H1 (cell line): ENCODE measurements around the gene IL12RB2. TPM values are rescaled to one million over a fixed set of nuclear protein-coding genes. Genes with fewer than 3 reads are reported as not detected.

Experiments
- CTCF ChIA-PET: fragments of 300-600 bp; sonication (Branson Sonifier 250); formaldehyde crosslinking; loops from one replicate; lab custom pipeline; 2021; ENCODE audit not compliant: partially characterized antibody; lab: Charles Lee
- POLR2A ChIA-PET: fragments of 300-600 bp; sonication (Branson Sonifier 250); formaldehyde crosslinking; loops from one replicate; lab custom pipeline; 2021; ENCODE audit warnings: inconsistent platforms; ENCODE audit not compliant: partially characterized antibody; lab: Charles Lee
- DNase-seq, 2 experiments: peaks; one replicate each; pipeline versions ENCODE4 v3.0.0 to v3.0.0-alpha.2; 2010 to 2022; ENCODE audit warnings: low spot score in 2 of 2, low read depth in 1 of 2, mixed read lengths in 1 of 2
- FAIRE-seq: peaks from 2 replicates; lab custom pipeline; 2011; peaks lifted over from hg19 to GRCh38; lab: Jason Lieb, UNC
- H2AFZ ChIP-seq: 2 replicates; pipeline ENCODE4 v1.8.1; 2012; ENCODE audit warnings: low read length, inconsistent platforms
- H2AK5ac ChIP-seq: 2 replicates; pipeline ENCODE4 v1.6.1; 2013; ENCODE audit warnings: low read depth, low read length
- H2BK120ac ChIP-seq: replicated peaks from 2 replicates; pipeline ENCODE3; 2013; ENCODE audit warnings: low read depth, low read length, inconsistent platforms
- H2BK12ac ChIP-seq: 2 replicates; pipeline ENCODE4 v1.6.1; 2013; ENCODE audit warnings: low read depth, low read length
- H2BK15ac ChIP-seq: 2 replicates; pipeline ENCODE4 v1.6.1; 2013; ENCODE audit warnings: low read length
- H2BK20ac ChIP-seq: 2 replicates; pipeline ENCODE4 v1.6.1; 2013; ENCODE audit warnings: low read length
- H2BK5ac ChIP-seq: 2 replicates; pipeline ENCODE4 v1.6.1; 2013; ENCODE audit warnings: low read depth, low read length
- H3K14ac ChIP-seq: 2 replicates; pipeline ENCODE4 v1.6.1; 2013; ENCODE audit warnings: inconsistent platforms; ENCODE audit not compliant: insufficient read length
- H3K18ac ChIP-seq: 2 replicates; pipeline ENCODE4 v1.6.1; 2013; ENCODE audit warnings: low read length; ENCODE audit errors: extremely low read depth
- H3K23ac ChIP-seq: 2 replicates; pipeline ENCODE4 v1.6.1; 2013; ENCODE audit warnings: inconsistent platforms; ENCODE audit not compliant: insufficient read length
- H3K23me2 ChIP-seq: 2 replicates; pipeline ENCODE4 v1.6.1; 2013; ENCODE audit warnings: low read depth, low read length
- H3K27ac ChIP-seq: 2 replicates; pipeline ENCODE4 v1.6.1; 2011; ENCODE audit warnings: low read depth, low read length, inconsistent platforms
- H3K27me3 ChIP-seq, 4 experiments: replicated peaks in 1 of 4; 1 replicate in 1 of 4; 2 replicates in 3 of 4; pipeline versions ENCODE4 v1.6.1 to v1.8.1; 2011 to 2013; ENCODE audit warnings: low read length in 3 of 4, mild to moderate bottlenecking in 3 of 4, inconsistent platforms in 2 of 4, mixed read lengths in 2 of 4, moderate library complexity in 1 of 4; ENCODE audit not compliant: control insufficient read depth in 3 of 4, insufficient read depth in 3 of 4; ENCODE audit errors: extremely low read depth in 1 of 4
- H3K36me3 ChIP-seq, 4 experiments: 2 replicates each; pipeline versions ENCODE4 v1.6.1 to v1.8.1; 2011 to 2013; ENCODE audit warnings: mild to moderate bottlenecking in 4 of 4, low read length in 3 of 4, moderate library complexity in 2 of 4, control low read depth in 1 of 4, inconsistent platforms in 1 of 4; ENCODE audit not compliant: insufficient read depth in 4 of 4, control insufficient read depth in 2 of 4
- H3K4ac ChIP-seq: replicated peaks from 2 replicates; pipeline ENCODE3; 2013; ENCODE audit warnings: low read length, low read depth, mixed read lengths, inconsistent platforms; ENCODE audit not compliant: insufficient read length
- H3K4me1 ChIP-seq, 4 experiments: replicated peaks in 1 of 4; 1 replicate in 1 of 4; 2 replicates in 3 of 4; pipeline versions ENCODE4 v1.6.1 to v1.8.1; 2011 to 2013; ENCODE audit warnings: low read length in 3 of 4, inconsistent platforms in 2 of 4, mixed read lengths in 1 of 4; ENCODE audit not compliant: insufficient read depth in 4 of 4, control insufficient read depth in 3 of 4
- H3K4me2 ChIP-seq, 2 experiments: 2 replicates each; pipeline versions ENCODE4 v1.6.1 to v1.8.1; 2011 to 2013; ENCODE audit warnings: low read depth in 2 of 2, low read length in 2 of 2, control low read depth in 1 of 2, inconsistent platforms in 1 of 2, mild to moderate bottlenecking in 1 of 2; ENCODE audit not compliant: insufficient read depth in 1 of 2
- H3K4me3 ChIP-seq, 4 experiments: fragments of 200-600, 300-600 bp in 1 of 4; sonication (generic), shearing (Covaris generic), sonication (Bioruptor Twin) in 1 of 4; 2 replicates each; pipeline versions ENCODE4 v1.5.1 to v1.8.1; 2011 to 2016; ENCODE audit warnings: low read length in 4 of 4, low read depth in 3 of 4, control low read depth in 2 of 4, inconsistent platforms in 2 of 4, mild to moderate bottlenecking in 2 of 4, mixed read lengths in 1 of 4, moderate library complexity in 1 of 4; ENCODE audit not compliant: insufficient read depth in 2 of 4; ENCODE audit errors: extremely low read depth in 1 of 4
- H3K56ac ChIP-seq: replicated peaks from 2 replicates; pipeline ENCODE3; 2013; ENCODE audit warnings: low read depth, mild to moderate bottlenecking, mixed read lengths, low read length, inconsistent platforms; ENCODE audit not compliant: insufficient read length
- H3K79me1 ChIP-seq: 2 replicates; pipeline ENCODE4 v1.6.1; 2013; ENCODE audit warnings: low read depth, low read length, control low read depth
- H3K79me2 ChIP-seq, 2 experiments: 2 replicates each; pipeline versions ENCODE4 v1.6.1 to v1.8.1; 2012 to 2013; ENCODE audit warnings: low read length in 2 of 2, mild to moderate bottlenecking in 2 of 2, inconsistent platforms in 1 of 2; ENCODE audit not compliant: insufficient read depth in 2 of 2, control insufficient read depth in 1 of 2
- H3K9ac ChIP-seq, 4 experiments: replicated peaks in 1 of 4; 1 replicate in 1 of 4; 2 replicates in 3 of 4; pipeline versions ENCODE4 v1.6.1 to v1.8.1; 2011 to 2013; ENCODE audit warnings: low read depth in 3 of 4, low read length in 3 of 4, control low read depth in 2 of 4, mild to moderate bottlenecking in 2 of 4, moderate library complexity in 2 of 4, inconsistent platforms in 1 of 4; ENCODE audit errors: extremely low read depth in 1 of 4
- H3K9me3 ChIP-seq, 2 experiments: 2 replicates each; pipeline versions ENCODE4 v1.6.1 to v1.8.1; 2012 to 2013; ENCODE audit warnings: mild to moderate bottlenecking in 2 of 2, moderate library complexity in 2 of 2, control low read depth in 1 of 2, inconsistent platforms in 1 of 2, low read depth in 1 of 2, low read length in 1 of 2, mixed read lengths in 1 of 2; ENCODE audit not compliant: insufficient read depth in 2 of 2
- H4K20me1 ChIP-seq, 2 experiments: replicated peaks in 1 of 2; 2 replicates each; pipeline versions ENCODE3 to v1.8.1; 2011 to 2013; ENCODE audit warnings: inconsistent platforms in 2 of 2, low read length in 2 of 2, mild to moderate bottlenecking in 1 of 2; ENCODE audit not compliant: insufficient read depth in 2 of 2, control insufficient read depth in 1 of 2
- H4K5ac ChIP-seq: 2 replicates; pipeline ENCODE4 v1.6.1; 2013; ENCODE audit warnings: low read length, low read depth, mixed read lengths, inconsistent platforms; ENCODE audit not compliant: insufficient read length
- H4K8ac ChIP-seq: 2 replicates; pipeline ENCODE4 v1.8.0; 2013; ENCODE audit warnings: mild to moderate bottlenecking, moderate library complexity, low read length, inconsistent platforms; ENCODE audit not compliant: insufficient read depth; ENCODE audit errors: extremely low read depth
- H4K91ac ChIP-seq: replicated peaks from 2 replicates; pipeline ENCODE3; 2013; ENCODE audit warnings: low read length, mixed read lengths, inconsistent platforms; ENCODE audit not compliant: insufficient read length
- NRF1 ChIP-seq: IDR thresholded peaks from 2 replicates; pipeline ENCODE4 v1.6.1; 2011; ENCODE audit warnings: mild to moderate bottlenecking, low read depth, low read length, improper control_type of control experiment
- RXRA ChIP-seq: IDR thresholded peaks from 2 replicates; pipeline ENCODE4 v1.6.1; 2011; ENCODE audit warnings: low read depth, mild to moderate bottlenecking, low read length, moderate library complexity; ENCODE audit not compliant: insufficient read depth
- WGBS, 2 experiments: shearing (Covaris generic) in 1 of 2; methylation state at CpG; one replicate each; pipeline versions ENCODE4 v1.1.6 to v1.1.7; 2013 to 2015; ENCODE audit warnings: low lambda C conversion rate in 2 of 2, mixed read lengths in 2 of 2, inconsistent platforms in 1 of 2, low coverage in 1 of 2, missing lambda C conversion rate in 1 of 2; ENCODE audit not compliant: insufficient replicate concordance in 2 of 2, insufficient coverage in 1 of 2, insufficient read length in 1 of 2; ENCODE audit errors: extremely low coverage in 1 of 2, missing lambda C conversion rate in 1 of 2; 5-methylcytosine and 5-hydroxymethylcytosine counted together
- polyA plus RNA-seq, 7 experiments: library from polyadenylated mRNA; depleted of rRNA in 3 of 7; stranded (reverse) in 5 of 7; unstranded in 2 of 7; fragments of >200 nt in 5 of 7; fragments of 200-250 nt in 2 of 7; gene quantifications; 1 replicate in 5 of 7; 2 replicates in 1 of 7; 4 replicates in 1 of 7; pipeline versions ENCODE4 v1.2.1 to v1.2.3, GENCODE V29; 2011 to 2013; ENCODE audit warnings: missing spikeins in 2 of 7, mixed read lengths in 2 of 7
- total RNA-seq: library from RNA; stranded (reverse); fragmentation: NEBNext Ultra II Directional; extraction: Animal tissue kit (Norgen Biotek cat#: 25700); gene quantifications from 2 replicates; pipeline ENCODE4 v1.2.1, GENCODE V29; 2021

The IL12RB2 gene
- total and polyA plus RNA-seq, 2 of the 8 experiments (the other 6 are each of a cell fraction or from before 2014, with no cell fraction given): 1.4 TPM

GRCh38 chr1:67441183-67441582, 133.5 kb downstream of the IL12RB2 start:
- CTCF ChIA-PET: interaction anchor here (0.9 to 2.5 kb wide), 7 partner anchors 8 to 94 kb away, joined by 3 to 9 read pairs (median 4); no protein-coding TSS in a partner anchor
- DNase-seq: no peak
- Histone ChIP-seq H2BK12ac (no peak overlapping the region), H4K5ac (no peak overlapping the region), H4K91ac (no peak overlapping the region), H3K36me3 (no peaks in the 10 kb centered on the region), H3K14ac (no peak overlapping the region), H3K79me1 (no peaks in the 10 kb centered on the region), H3K4me3 (no peak overlapping the region), H3K27ac (no peak overlapping the region), H2BK5ac (no peak overlapping the region), H3K9ac (no peak overlapping the region), H4K20me1 (no peaks in the 10 kb centered on the region), H3K79me2 (no peaks in the 10 kb centered on the region), H3K56ac (no peak overlapping the region), H2BK20ac (no peak overlapping the region), H3K23ac (no peak overlapping the region), H3K23me2 (no peaks in the 10 kb centered on the region), H2BK120ac (no peak overlapping the region), H3K9me3 (no peaks in the 10 kb centered on the region), H3K4me1 (no peaks in the 10 kb centered on the region), H4K8ac (no peak overlapping the region), H3K4me2 (no peak overlapping the region), H3K27me3 (no peaks in the 10 kb centered on the region), H3K18ac (no peak overlapping the region), H2AK5ac (no peak overlapping the region), H2BK15ac (no peak overlapping the region), H3K4ac (no peak overlapping the region), H2AFZ (peak overlapping the region; percentile 70)
- no peak for FAIRE-seq
- 92% methylated on average over 3 of the region's 3 CpGs; no CpG with 5 or more reads in 1 of the 2 experiments for WGBS, 2 experiments
- POLR2A ChIA-PET: interaction anchor here (0.6 to 6.6 kb wide), 4 partner anchors 9 to 48 kb away, joined by 3 to 37 read pairs (median 4); partner anchors contain the start of gene SERBP1
- TF ChIP-seq NRF1 (no peak), RXRA (no peak)
